HG03280 (cell line): ENCODE data around the gene GLI3.

Source experiments
- ATAC-seq: cut with Tn5 transposase; IDR thresholded peaks from one replicate; pipeline ENCODE4 v1.9.1; 2021; ENCODE audit warnings: mild to moderate bottlenecking, moderate library complexity; ENCODE audit not compliant: unreplicated experiment

The GLI3 gene

GRCh38 chr7:41977151-41977651, 259.8 kb downstream of the GLI3 start:
- ATAC-seq = no peak

- no peak for ATAC-seq
Observed at GRCh38 chr7:41976411-41976810, 260.6 kb downstream of the GLI3 start.

- ATAC-seq = no peak
Observed at GRCh38 chr7:41975849-41976248, 261.2 kb downstream of the GLI3 start.

- ATAC-seq = no peak
Observed at GRCh38 chr7:41974870-41975557, 262.0 kb downstream of the GLI3 start.

GRCh38 chr7:41973202-41973730, 263.7 kb downstream of the GLI3 start:
- no peak for ATAC-seq

GRCh38 chr7:41972776-41973175, 264.2 kb downstream of the GLI3 start:
- no peak for ATAC-seq

- ATAC-seq = no peak
Observed at GRCh38 chr7:41972270-41972669, 264.7 kb downstream of the GLI3 start.

GRCh38 chr7:41971640-41972187, 265.3 kb downstream of the GLI3 start:
- ATAC-seq = no peak

GRCh38 chr7:41970941-41971340, 266.1 kb downstream of the GLI3 start:
- ATAC-seq = no peak

GRCh38 chr7:41969561-41970105, 267.4 kb downstream of the GLI3 start:
- ATAC-seq = no peak

- ATAC-seq = no peak
Observed at GRCh38 chr7:41967156-41967555, 269.9 kb downstream of the GLI3 start.

- no peak for ATAC-seq
Observed at GRCh38 chr7:41965951-41966505, 271.0 kb downstream of the GLI3 start.

GRCh38 chr7:41964849-41965745, 271.9 kb downstream of the GLI3 start:
- no peak for ATAC-seq

- ATAC-seq = no peak
Observed at GRCh38 chr7:41964183-41964753, 272.7 kb downstream of the GLI3 start.

GRCh38 chr7:41956705-41957104, 280.3 kb downstream of the GLI3 start:
- ATAC-seq = no peak

- no peak for ATAC-seq
Observed at GRCh38 chr7:41955893-41956675, 280.9 kb downstream of the GLI3 start.

GRCh38 chr7:41955451-41955850, 281.6 kb downstream of the GLI3 start:
- ATAC-seq = no peak

GRCh38 chr7:41954976-41955375, 282.0 kb downstream of the GLI3 start:
- ATAC-seq = no peak

GRCh38 chr7:41948503-41948902, 288.5 kb downstream of the GLI3 start:
- no peak for ATAC-seq

GRCh38 chr7:41943094-41943577, 293.9 kb downstream of the GLI3 start:
- peak; percentile 84 for ATAC-seq
